Neural cell (in vitro differentiated cells): Measurements from ENCODE around the gene HLCS. TPM values are rescaled to one million over a fixed set of nuclear protein-coding genes. Genes with fewer than 3 reads are reported as not detected.

ENCODE experiments used
- H2AFZ ChIP-seq: fragments of 200-600, 300-800 bp; sonication (generic), shearing (Covaris generic); 2 replicates; pipeline ENCODE4 v1.6.0; 2014; ENCODE audit warnings: low read depth, mild to moderate bottlenecking, antibody characterized with exemption, low read length, moderate library complexity
- H3F3A ChIP-seq: fragments of 200-600 bp; shearing (Covaris generic); 2 replicates; pipeline ENCODE4 v1.6.1; 2016; ENCODE audit warnings: mild to moderate bottlenecking, moderate library complexity, mixed read lengths, antibody characterized with exemption, low read length; ENCODE audit not compliant: insufficient read depth, poor library complexity, severe bottlenecking
- H3K27ac ChIP-seq: fragments of 200-600, 300-800 bp; sonication (generic), shearing (Covaris generic); 2 replicates; pipeline ENCODE4 v1.5.1; 2014; ENCODE audit warnings: mild to moderate bottlenecking, low read length, moderate library complexity
- H3K27me3 ChIP-seq: fragments of 300-800, 200-600 bp; sonication (generic), shearing (Covaris generic); 2 replicates; pipeline ENCODE4 v1.6.0; 2014; ENCODE audit warnings: mild to moderate bottlenecking, low read depth, low read length, moderate library complexity; ENCODE audit not compliant: insufficient read depth
- H3K36me3 ChIP-seq: fragments of 300-800, 200-600 bp; sonication (generic), shearing (Covaris generic); 2 replicates; pipeline ENCODE4 v1.5.1; 2014; ENCODE audit warnings: mild to moderate bottlenecking, antibody characterized with exemption, low read length, moderate library complexity; ENCODE audit not compliant: insufficient read depth
- H3K4me2 ChIP-seq: fragments of 300-800, 200-600 bp; sonication (generic), shearing (Covaris generic); 2 replicates; pipeline ENCODE4 v1.6.0; 2014; ENCODE audit warnings: mild to moderate bottlenecking, low read length
- H3K4me3 ChIP-seq: fragments of 300-800, 200-600 bp; sonication (generic), shearing (Covaris generic); 2 replicates; pipeline ENCODE4 v1.5.1; 2014; ENCODE audit warnings: mild to moderate bottlenecking, low read length, moderate library complexity
- H3K79me2 ChIP-seq: fragments of 200-600 bp; shearing (Covaris generic); replicated peaks from 2 replicates; pipeline ENCODE4 v1.6.0; 2014; ENCODE audit warnings: mild to moderate bottlenecking, low read length, moderate library complexity; ENCODE audit not compliant: insufficient read depth
- H3K9ac ChIP-seq: fragments of 300-800, 200-600 bp; sonication (generic), shearing (Covaris generic); 2 replicates; pipeline ENCODE4 v1.6.1; 2016; ENCODE audit warnings: mild to moderate bottlenecking, low read length, mixed read lengths
- H3K9me2 ChIP-seq: fragments of 200-600 bp; shearing (Covaris generic); 2 replicates; pipeline ENCODE4 v1.6.1; 2016; ENCODE audit warnings: mild to moderate bottlenecking, low read length, mixed read lengths; ENCODE audit not compliant: insufficient read depth
- H3K9me3 ChIP-seq: fragments of 200-600, 300-800 bp; sonication (generic), shearing (Covaris generic); 2 replicates; pipeline ENCODE4 v1.6.1; 2016; ENCODE audit warnings: mild to moderate bottlenecking, mixed run types, low read length, moderate library complexity, mixed read lengths
- H4K20me1 ChIP-seq: fragments of 200-600 bp; shearing (Covaris generic); 2 replicates; pipeline ENCODE4 v1.6.1; 2016; ENCODE audit warnings: mild to moderate bottlenecking, mixed run types; ENCODE audit not compliant: insufficient read depth
- CTCF ChIP-seq: fragments of 450-650 bp; IDR thresholded peaks from 2 replicates; pipeline ENCODE4 v1.5.1; 2014; ENCODE audit warnings: antibody characterized with exemption, mild to moderate bottlenecking, moderate library complexity; ENCODE audit not compliant: poor library complexity, severe bottlenecking
- EP300 ChIP-seq: fragments of 450-650 bp; conservative IDR thresholded peaks from 2 replicates; pipeline ENCODE4 v1.6.1; 2014; ENCODE audit warnings: antibody characterized with exemption, mild to moderate bottlenecking, moderate library complexity; ENCODE audit not compliant: poor library complexity, severe bottlenecking
- EZH2 ChIP-seq: fragments of 200-600, 300-800 bp; shearing (Covaris generic), sonication (generic); IDR thresholded peaks from 2 replicates; pipeline ENCODE4 v1.6.1; 2014; ENCODE audit warnings: antibody characterized with exemption, low read length, borderline replicate concordance, mild to moderate bottlenecking; ENCODE audit not compliant: insufficient read depth, poor library complexity, severe bottlenecking
- MXI1 ChIP-seq: fragments of 450-650 bp; conservative IDR thresholded peaks from 2 replicates; pipeline ENCODE4 v1.6.1; 2014; ENCODE audit warnings: antibody characterized with exemption, mild to moderate bottlenecking; ENCODE audit not compliant: poor library complexity, severe bottlenecking
- POLR2AphosphoS5 ChIP-seq: IDR thresholded peaks from 2 replicates; pipeline ENCODE4 v1.6.1; 2012
- RAD21 ChIP-seq: fragments of 450-650 bp; conservative IDR thresholded peaks from 2 replicates; pipeline ENCODE4 v1.6.1; 2014; ENCODE audit warnings: antibody characterized with exemption, mild to moderate bottlenecking, moderate library complexity
- REST ChIP-seq: IDR thresholded peaks from 2 replicates; pipeline ENCODE4 v1.6.1; 2012; ENCODE audit warnings: borderline replicate concordance
- SMC3 ChIP-seq: fragments of 450-650 bp; conservative IDR thresholded peaks from 2 replicates; pipeline ENCODE4 v1.6.1; 2014; ENCODE audit warnings: antibody characterized with exemption, mild to moderate bottlenecking, moderate library complexity; ENCODE audit not compliant: poor library complexity
- TAF1 ChIP-seq: IDR thresholded peaks from 2 replicates; pipeline ENCODE4 v1.6.1; 2012; ENCODE audit warnings: low read depth
- polyA plus RNA-seq: library from polyadenylated mRNA; depleted of rRNA; stranded (reverse); fragments of >200 nt; gene quantifications from 2 replicates; pipeline ENCODE4 v1.2.3, GENCODE V29; 2014

Gene HLCS
- polyA plus RNA-seq, 1 donor from 2014 or later, result 12.1 TPM

- H3K27ac ChIP-seq, result no peak overlapping the region
- H3K9me2 ChIP-seq, result no peaks in the 10 kb centered on the region
- no peaks in the 10 kb centered on the region for H3K27me3 ChIP-seq
- no peak overlapping the region for H3K4me3 ChIP-seq
- H2AFZ ChIP-seq, result no peak overlapping the region
- H3K79me2 ChIP-seq, result no peaks in the 10 kb centered on the region
- H3K36me3 ChIP-seq, result no peaks in the 10 kb centered on the region
- no peaks in the 10 kb centered on the region for H3K9me3 ChIP-seq
- H4K20me1 ChIP-seq, result no peaks in the 10 kb centered on the region
- H3F3A ChIP-seq, result no peaks in the 10 kb centered on the region
- H3K4me2 ChIP-seq, result no peak overlapping the region
- H3K9ac ChIP-seq, result no peak overlapping the region
- no peak for TF ChIP-seq CTCF
- TF ChIP-seq POLR2AphosphoS5, result no peak
- no peak for TF ChIP-seq EP300
- TF ChIP-seq TAF1, result no peak
- TF ChIP-seq REST, result no peak
- TF ChIP-seq MXI1, result no peak
- TF ChIP-seq SMC3, result no peak
- TF ChIP-seq EZH2, result no peak
- TF ChIP-seq RAD21, result no peak
Observed at GRCh38 chr21:36768496-36768895, 198.0 kb downstream of the HLCS start.

GRCh38 chr21:36767096-36767495 lies 199.4 kb downstream of the HLCS start:
- Histone ChIP-seq H3K4me3 (no peak overlapping the region), H3K27me3 (no peaks in the 10 kb centered on the region), H3K36me3 (no peaks in the 10 kb centered on the region), H4K20me1 (no peaks in the 10 kb centered on the region), H3K4me2 (no peak overlapping the region), H3K9ac (no peak overlapping the region), H3K27ac (no peak overlapping the region), H3F3A (no peaks in the 10 kb centered on the region), H3K79me2 (no peaks in the 10 kb centered on the region), H3K9me2 (no peaks in the 10 kb centered on the region), H2AFZ (no peak overlapping the region), H3K9me3 (no peaks in the 10 kb centered on the region)
- no peak for TF ChIP-seq MXI1
- no peak for TF ChIP-seq SMC3
- TF ChIP-seq POLR2AphosphoS5, result no peak

GRCh38 chr21:36766511-36766910 lies 200.0 kb downstream of the HLCS start:
- no peak for TF ChIP-seq MXI1
- Histone ChIP-seq H3K4me3 (no peak overlapping the region), H3K79me2 (no peaks in the 10 kb centered on the region), H3K9me3 (no peaks in the 10 kb centered on the region), H3F3A (no peaks in the 10 kb centered on the region), H3K9me2 (no peaks in the 10 kb centered on the region), H3K4me2 (no peak overlapping the region), H3K27me3 (no peaks in the 10 kb centered on the region), H3K36me3 (no peaks in the 10 kb centered on the region), H2AFZ (no peak overlapping the region), H3K27ac (no peak overlapping the region), H3K9ac (no peak overlapping the region), H4K20me1 (no peaks in the 10 kb centered on the region)
